Stimulated activated CD8-positive, alpha-beta memory T cell treated with anti-CD3 and anti-CD28 coated beads, Interleukin-4, amount 100 ng/mL, for 48 hours (primary cell): ENCODE measurements around the gene RTP5.

Experiments
- DNase-seq: peaks from one replicate; pipeline ENCODE4 v3.0.0-alpha.2; 2020

The RTP5 gene

DNA sequence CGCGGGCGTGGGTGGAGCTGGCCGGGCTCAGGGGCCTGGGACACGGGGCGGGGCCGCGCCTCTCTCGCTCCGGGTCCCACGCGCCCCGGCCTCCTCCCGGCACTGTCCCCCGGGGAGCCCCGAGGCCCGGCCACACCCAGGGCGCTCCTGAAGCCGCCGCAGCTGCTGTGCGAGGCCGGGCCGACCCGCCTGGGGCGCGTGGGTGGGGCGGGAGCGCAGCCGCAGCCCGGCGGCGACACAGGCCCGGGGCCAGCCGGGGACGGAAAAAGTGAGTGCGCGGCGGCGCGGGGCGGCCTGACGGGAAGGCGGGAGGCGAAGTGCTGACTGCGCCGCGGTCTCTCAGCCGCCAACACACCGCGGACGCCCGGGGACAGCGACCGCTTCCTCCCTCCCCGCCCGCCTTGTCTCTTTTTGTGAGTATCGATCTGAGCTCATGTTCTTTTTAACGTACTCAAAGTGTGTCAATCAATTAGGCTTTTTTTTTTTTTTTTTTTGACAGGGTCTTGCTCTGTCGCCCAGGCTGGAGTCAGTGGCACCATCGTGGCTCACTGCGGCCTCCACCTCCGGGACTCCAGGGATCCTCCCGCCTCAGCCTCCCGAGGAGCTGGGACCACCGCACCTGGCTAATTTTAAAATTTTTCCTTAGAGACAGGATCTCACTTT is 25.3 kb upstream of the RTP5 start:
- peak; percentile 92 for DNase-seq

DNA sequence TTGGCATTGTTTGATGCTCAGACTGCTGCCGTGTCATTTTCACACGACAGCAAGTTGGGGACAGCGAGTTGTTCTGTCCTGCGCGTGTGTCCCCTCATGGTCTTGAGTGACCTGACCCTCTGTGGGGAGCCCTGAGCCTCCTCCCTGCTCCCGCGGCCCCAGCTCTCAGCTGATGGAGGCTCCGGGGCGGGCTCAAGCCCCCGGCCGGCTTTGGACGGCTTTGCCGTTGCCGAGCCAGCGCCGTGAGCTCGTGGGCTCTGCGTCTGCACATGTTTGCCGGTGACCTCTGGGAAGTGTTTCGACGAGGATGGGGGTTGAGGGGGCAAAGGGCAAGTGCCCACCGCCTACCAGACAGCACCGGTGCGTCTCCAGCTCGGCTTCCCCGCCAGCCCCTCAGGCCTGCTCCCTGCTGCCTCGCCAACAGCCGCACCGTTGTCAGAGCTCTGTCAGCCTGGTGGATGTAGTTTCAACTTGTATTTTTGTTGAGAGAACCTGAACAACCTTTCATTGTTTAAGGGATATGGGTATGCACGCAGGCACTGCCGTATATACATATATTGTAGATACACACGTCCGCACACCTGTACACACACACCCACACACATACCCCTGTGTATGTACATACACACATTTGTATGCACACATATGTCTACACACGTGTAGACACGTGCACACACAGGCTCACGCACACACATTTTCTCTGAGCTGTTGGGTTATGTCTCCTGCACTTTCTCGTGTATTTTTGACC is 24.5 kb upstream of the RTP5 start:
- DNase-seq: peak; percentile 28

DNA sequence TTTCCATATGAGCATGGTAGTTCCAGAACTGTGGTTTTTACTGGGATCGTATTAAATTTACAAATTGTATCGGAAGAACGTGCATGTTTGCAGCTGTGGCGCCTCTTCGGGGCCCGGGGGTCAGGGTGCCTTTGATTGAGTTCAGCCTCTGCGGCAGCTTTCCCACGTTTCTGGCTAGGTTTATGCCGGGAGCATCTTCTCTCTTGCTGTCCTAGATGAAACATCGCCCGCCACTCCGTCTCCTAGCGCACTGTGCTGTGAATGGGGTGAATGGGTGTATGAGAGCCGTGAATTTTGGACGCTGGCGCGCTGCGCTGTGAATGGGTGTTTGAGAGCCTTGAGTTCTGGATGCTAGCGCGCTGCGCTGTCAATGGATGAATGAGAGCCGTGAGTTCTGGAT is 23.1 kb upstream of the RTP5 start:
- peak; percentile 22 for DNase-seq

DNA sequence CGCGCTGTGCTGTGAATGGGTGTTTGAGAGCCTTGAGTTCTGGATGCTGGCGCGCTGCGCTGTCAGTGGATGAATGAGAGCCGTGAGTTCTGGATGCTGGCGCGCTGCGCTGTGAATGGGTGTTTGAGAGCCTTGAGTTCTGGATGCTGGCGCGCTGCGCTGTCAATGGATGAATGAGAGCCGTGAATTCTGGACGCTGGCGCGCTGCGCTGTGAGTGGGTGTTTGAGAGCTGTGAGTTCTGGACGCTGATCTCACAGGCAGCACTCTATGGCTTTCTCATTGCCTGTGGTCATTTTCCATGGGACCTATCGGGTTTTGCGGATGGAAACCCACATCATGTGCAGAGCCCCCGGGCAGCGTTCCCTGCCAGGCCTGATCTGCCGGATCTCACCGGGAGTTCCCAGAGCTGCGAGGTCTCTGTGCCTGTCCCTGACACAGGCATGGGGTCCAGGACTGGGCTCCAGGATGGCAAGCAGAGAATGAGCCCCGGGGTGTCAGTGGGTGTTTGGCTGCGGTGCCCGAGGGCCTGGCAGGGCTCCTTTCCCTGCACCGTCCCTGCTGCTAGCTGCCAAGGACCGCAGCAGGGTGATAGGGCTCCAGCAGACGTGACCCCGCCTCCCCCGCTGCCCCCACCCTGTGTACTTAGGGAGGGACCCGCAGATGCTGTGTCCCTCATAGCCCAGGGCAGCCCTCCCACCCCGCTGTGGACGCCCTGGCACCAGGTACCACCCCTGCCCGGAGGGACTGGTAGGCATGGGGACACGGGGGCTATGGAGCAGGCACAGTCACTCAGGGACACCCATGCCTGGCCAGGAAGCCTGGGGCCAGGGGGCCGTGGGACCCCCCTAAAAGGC is 20.5 kb upstream of the RTP5 start:
- no peak for DNase-seq

DNA sequence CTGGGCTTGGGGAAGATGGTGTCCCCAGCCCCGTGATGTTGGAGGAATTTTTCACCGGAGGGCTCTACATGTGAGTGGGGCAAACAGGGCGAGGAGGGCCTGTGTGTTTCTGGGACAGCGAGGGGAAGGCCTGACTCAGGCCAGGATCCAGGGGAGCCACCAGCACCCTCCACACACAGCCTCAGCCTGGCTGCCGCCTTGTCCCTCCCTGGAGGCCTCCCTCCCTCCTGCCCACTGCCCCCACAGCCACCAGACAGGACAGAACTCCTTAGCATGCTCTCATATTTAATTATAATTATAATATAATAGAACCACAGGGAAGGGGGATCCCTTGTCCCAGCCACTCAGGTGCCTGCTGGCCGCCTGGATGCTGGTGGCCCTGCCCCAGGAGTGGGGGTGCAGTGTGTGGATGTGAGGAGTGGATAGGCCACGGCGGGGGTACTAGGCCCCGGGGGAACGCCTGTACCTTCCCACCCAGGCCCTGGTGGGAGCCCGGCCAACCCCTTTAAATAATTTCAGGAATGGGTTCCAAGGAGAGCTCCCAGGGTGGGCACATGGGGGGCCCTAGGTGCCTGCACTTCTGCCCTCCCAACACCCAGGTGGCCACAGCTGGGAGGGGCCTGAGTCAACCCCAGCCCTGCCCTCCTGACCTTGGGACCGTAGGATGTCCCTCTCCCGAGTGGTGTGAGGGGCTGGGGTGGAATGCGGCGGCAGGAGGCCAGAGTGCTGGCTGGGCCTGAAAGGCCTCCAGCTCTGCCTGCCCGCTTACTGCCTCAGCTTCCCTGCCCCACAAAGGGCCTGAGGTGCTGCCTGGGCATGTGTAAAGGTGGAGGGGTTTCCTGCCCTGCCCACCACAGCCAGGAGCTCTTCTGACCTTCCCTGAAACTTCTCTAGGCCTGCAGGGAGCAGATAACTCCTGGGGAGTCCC is 19.6 kb upstream of the RTP5 start:
- DNase-seq: no peak

DNA sequence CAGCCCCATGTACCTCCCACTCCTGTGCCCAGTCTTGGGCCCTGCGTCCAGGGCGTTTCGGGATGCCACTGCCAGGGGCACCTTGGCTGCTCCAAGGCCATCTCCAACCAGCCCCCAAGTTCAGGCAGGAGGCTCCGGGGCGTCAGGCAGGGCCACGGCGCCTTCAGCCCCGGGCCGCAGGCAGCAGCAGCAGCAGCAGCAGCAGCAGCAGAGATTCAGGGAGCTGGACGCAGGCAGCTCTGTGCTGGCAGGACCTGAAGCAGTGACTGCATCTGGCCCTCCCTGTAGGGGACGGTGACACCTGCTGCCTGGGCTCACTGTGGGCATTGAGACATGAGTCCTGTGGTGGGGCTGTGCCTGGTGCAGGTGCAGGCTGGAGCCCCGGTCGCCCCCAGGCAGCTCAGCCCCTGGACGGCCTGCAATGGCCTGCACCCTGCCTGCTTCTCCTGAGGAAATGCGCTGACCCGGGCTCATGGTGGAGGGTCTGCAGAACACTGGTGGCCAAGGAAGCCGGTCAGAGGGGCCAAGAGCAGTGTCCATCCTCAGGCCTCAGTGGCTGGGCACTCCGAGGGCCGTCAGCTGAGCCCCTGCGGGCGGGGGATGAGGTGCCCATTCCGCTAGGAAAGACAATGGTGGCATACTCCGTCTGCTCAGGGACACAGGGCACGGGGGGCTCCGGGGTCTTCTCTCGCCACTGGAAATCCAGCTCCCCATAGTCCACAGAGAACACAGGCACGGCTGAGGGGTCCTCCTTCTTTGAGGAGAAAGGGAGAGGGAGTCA is 18.8 kb upstream of the RTP5 start:
- DNase-seq: no peak

DNA sequence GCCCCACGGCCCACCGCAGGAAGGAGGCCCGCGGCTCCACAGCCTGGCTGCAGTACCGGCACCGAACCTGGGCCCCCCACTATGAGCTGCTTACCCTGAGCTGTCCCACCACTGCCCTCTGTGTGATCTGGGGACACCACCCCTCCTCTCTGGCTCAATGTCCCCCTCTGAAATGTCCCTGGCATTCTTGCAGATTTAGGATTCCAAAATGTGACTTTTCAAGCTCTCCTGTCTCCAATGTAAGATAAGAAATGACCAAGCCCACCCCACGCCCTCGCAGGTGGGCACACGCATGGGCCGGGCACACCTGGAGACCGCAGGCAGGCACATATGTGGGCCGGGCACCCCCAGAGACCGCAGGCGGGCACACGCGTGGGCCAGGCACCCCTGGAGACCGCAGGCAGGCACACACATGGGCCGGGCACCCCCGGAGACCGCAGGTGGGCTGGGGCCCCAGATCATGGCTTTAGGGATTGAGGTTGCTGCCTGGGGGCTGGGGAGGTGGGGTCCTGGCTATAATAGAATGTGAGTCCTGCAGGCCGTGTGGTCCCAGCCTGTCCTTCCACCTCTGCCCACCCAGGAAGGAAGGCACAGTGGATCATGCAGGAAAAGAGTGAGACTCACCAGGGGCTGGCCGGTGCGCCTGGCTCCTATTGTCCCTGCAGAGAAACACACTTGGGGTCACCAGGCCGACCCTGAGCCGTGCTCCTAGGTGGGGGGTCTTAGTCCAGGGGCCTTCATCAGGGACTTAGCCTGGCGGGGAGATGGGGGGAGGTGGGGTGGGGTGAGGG is 18.0 kb upstream of the RTP5 start:
- DNase-seq: no peak

DNA sequence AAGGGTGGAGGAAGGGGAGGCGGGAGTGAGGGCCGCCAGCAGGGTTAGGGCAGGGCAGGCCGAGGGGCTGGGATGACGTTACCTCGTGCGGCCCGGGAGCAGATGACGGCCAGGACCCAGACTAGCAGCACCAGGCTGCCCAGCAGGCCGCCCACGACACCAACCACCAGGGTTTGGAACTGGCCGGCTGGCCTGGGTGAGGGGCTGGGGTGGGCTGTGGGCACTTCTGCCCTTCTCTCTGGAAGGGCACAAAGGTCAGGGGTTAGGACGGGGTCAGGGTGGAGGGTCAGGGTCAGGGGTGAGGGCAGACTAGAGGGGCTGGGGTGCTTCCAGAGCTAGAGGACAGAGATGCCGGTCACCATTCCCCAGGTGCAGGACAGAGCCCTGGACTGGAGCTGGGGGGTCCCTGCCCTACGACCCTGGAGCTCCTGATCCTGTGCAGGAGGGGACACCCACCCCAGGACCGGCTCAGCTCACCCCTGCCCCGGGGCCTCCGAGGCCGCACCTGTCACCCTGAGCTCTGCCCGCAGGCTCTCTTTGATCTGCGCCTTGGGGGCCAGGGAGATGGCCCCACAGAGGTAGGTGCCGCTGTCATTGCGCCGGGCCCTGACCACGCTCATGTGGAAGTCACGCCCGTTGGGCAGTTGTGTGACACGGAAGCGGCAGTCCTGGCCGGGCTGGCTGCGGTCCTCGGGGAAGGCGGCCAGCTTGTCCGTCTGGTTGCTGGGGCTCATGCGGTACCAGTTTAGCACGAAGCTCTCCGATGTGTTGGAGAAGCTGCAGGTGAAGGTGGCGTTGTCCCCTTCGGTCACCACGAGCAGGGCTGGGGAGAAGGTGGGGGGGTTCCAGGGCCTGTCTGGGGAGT is 17.2 kb upstream of the RTP5 start:
- no peak for DNase-seq

DNA sequence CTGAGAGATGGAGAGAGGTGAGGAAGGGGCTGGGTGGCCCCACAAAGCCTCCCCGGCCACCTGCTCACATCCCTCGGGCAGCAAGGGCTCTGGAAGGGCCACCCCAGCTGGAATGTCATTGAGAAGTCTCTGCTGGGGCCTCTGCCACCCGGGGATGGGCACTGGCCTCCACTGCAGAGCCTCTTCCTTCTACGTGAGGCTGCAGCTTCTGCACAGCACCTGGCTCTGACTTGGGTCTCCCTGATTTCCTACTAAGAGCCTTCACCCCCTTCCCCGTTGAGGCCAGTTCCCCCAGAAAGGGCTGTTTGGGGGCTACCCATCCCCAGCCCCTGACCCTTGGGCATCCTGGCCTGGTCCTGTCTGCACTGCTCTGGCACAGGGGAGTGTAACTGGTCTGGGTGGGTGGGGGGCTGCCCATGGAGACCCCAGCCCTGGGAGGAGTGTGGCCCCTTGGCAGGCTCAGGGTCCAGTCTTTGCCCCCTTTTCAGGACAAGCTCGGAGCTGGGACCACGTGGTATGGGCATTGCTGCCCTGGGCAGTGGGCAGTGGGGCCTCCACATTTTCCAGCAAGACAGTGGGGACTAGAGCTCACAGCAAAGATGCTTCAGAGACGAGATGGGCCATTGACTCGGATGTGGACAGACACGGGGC is 16.4 kb upstream of the RTP5 start:
- DNase-seq: no peak

DNA sequence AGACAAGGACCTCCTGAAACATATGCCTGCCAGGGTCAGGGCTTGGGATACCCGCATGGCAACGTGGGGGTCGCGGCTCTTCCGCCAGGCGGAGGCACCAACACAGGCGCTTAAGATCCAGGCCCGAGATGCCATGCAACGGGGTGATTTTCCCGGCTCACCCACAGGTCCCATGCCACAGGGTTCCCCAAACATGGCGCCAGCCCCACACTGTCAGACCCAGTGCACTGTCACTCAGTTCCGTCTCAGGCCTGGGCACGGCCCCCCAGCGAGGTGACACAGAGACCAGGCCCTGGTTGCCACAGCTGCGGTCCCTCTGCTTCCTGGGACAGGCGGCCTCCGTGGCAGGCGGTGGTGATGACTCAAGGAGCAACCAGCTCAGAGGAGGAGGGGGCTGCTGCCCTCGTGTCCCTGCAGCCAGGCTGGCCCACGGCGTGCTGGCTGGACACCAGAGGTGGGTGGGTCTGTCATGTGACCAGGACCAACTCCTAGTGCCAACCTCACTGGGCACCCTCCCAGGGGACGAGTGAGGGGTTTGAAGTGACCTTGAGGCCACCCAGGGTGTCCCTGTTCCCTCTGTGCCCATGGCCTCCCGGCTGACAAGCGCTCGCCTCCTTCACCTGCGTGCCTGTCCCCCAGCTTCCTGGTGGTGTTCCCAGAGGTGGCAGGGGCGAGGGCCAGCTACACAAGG is 15.7 kb upstream of the RTP5 start:
- DNase-seq: no peak

DNA sequence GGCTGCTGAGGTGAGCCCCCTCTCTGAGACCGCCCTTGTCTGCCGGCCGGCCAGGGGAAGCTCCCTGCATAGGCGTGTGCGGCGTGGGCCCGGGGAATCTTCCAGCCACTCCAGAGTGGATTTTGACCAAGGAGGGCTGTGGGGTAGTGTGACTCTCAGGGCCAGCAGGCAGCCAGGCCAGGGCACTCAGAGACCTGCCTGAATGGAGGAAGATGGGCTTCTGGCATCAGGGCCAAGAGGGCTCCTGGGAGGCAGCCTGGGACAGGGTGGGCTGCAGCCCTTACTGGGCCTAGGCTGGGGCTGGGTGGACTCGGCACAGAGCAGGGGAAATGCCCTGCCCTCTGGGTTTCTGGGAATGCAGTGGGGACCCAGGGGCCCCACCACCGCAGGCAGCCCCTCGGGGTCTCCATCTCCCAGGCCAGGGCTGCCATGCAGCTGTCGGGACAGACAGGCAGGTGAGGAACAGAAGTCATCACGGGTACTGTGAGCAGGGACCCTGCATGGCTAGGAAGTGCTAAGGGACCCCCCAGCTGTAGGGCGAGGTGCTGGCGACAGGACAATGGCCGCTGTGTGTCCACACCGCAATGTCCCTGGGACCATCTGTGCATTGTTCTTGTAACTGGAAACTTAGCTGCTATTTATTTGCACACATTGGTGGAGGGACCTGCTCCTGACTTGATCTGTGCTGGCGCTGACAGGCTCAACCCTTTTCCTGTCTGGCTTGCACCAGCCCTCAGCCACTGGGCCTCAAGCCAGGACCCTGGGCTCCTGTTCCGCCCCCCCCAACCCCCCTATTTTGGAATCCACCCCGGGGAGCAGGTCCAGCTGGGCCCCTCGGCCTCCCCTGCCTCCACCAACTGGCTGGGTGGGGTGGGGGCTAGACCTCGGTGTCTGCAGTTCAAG is 14.9 kb upstream of the RTP5 start:
- no peak for DNase-seq

DNA sequence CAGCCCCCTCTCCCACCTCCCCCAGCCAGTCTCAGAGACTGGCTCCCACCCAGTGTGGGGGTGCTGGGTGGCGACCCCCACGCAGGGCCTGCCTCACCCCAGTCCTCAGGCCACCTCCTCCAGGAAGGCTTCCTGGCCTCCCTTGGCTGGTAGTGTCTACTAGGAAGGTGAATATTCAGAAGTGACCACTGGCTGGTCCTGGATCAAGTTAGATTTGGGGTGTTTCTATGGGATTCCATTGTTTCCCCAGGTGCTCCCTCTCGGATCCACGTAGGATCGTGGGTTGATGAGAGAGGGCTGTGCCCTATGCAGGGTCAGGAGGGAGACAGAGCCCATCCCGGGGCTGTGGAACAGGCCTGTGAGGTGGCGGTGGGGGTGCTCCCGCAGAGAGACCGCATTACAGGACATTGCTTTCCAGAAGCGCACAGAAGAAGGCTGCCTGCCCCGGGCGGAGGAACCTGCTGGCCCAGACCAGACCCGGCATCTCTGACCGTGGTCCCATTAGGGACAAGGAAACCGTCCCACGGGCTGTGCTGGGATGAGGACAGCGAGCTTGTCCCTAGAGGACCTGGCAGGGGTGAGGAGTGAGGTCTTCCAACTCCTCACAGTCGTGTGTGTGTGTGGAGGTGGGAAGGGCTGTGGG is 14.2 kb upstream of the RTP5 start:
- no peak for DNase-seq

DNA sequence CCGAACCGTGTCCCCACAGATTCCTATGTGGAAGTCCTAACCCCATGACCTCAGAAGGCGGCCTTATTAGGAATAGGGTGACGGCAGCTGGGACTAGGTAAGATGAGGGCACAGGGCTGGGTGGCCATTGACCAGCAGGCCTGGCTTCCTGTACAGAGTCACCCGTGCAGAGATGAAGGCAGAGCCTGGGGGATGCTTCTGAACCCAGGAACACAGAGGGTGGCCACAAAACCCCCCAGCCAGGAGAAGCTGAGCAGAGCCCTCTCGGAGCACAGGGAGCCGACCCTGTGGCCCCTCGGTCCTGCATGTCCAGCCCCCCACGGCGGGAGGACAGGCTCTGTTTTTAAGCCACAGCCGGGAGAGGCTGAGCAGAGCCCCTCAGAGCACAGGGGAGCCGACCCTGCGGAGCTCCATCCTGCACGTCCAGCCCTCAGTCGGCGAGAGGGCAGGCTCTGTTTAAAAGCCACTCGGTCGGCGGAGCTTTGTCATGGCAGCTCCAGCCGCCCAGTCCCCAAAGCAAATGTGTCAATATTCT is 13.6 kb upstream of the RTP5 start:
- DNase-seq: no peak

DNA sequence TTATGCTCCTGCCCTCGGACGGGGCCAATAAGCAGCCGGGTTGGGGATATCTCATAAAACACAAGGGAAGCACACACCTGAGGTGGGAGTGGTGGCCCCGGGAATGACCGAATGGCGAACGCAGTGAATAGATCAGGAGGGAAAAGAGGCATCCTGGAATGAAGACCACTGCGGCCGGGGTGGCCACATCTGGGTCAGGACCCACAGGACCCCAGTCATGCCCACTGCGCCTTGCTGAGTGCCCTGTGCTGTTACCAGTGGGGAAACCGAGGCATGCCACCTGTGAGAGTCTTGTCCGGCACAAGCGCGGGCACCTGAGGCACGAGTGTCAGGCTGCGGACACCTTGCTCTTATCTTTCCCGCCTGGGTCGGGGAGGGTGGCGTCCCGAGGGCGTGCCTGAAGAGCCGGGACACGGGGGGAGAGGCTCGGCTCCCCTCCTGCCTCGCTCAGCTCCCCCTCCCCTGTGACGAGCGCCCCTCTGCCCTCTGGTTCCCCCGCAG is 12.4 kb upstream of the RTP5 start:
- DNase-seq: no peak

DNA sequence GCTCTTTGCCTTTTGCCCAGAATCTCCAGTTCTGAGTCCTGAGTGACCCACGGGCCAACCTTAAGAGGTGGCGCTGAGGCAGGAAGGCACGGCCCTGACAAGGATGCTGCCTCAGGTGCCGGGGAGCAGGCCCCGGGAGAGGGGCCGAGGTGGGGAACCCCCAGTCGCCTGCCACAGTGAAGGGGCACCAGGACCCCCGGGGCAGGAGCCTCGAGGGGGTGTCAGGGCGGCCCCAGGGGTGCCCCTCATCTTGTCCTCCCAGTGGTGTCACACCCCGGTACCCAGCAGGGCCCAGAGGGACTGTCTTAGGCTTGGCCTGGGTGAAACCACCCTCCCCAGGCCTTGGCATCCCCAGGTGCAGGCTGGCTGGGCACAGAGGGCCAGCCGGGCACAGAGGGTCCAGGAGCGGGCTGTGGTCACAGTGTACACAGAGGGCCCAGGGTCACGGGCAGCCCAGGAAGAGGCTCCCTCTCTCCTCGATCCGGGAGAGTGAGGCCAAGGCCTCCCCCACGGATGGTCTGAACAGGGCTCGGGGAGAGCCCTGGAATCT is 11.9 kb upstream of the RTP5 start:
- no peak for DNase-seq
